Fibroblast of peridontal ligament (primary cell): Measurements from ENCODE around the gene TRPT1.
A peak's percentile ranks its signal among the peaks of the same experiment; 100 is the strongest.

Experiments
- DNase-seq: peaks from one replicate; pipeline ENCODE4 v3.0.0-alpha.2; 2010; ENCODE audit errors: extremely low read depth

Gene TRPT1

GRCh38 chr11:64230171-64230984 lies 4.4 kb upstream of the TRPT1 start, which contains the start of gene DNAJC4:
DNAJC4 (plus strand) TSS chr11:64230548; CDS start chr11:64230855, 307 bp downstream.
- DNase-seq: peak; percentile 71

GRCh38 chr11:64229744-64230170 lies 3.8 kb upstream of the TRPT1 start:
- DNase-seq: no peak

GRCh38 chr11:64229090-64229743 lies 3.2 kb upstream of the TRPT1 start:
- DNase-seq: no peak

- no peak for DNase-seq
These were observed 1.5 kb upstream of the TRPT1 start for GRCh38 chr11:64227405-64227956.

- DNase-seq: no peak
These were observed 593 bp upstream of the TRPT1 start for GRCh38 chr11:64226507-64227051.

- no peak for DNase-seq
These were observed 937 bp downstream of the TRPT1 start for GRCh38 chr11:64224891-64225607.

- DNase-seq: no peak
These were observed 1.7 kb downstream of the TRPT1 start for GRCh38 chr11:64224151-64224890.

GRCh38 chr11:64223001-64223651 lies 2.9 kb downstream of the TRPT1 start:
- no peak for DNase-seq

GRCh38 chr11:64222651-64223000 lies 3.4 kb downstream of the TRPT1 start:
- DNase-seq: no peak

GRCh38 chr11:64220798-64221197 lies 5.2 kb downstream of the TRPT1 start:
- DNase-seq: no peak

GRCh38 chr11:64220271-64220670 lies 5.7 kb downstream of the TRPT1 start:
- no peak for DNase-seq

- no peak for DNase-seq
These were observed 6.2 kb downstream of the TRPT1 start for GRCh38 chr11:64219755-64220154.

- DNase-seq: no peak
These were observed 6.7 kb downstream of the TRPT1 start for GRCh38 chr11:64219354-64219684.

GRCh38 chr11:64218628-64219353 lies 7.2 kb downstream of the TRPT1 start:
- no peak for DNase-seq

- DNase-seq: no peak
These were observed 9.1 kb downstream of the TRPT1 start for GRCh38 chr11:64216879-64217278.

GRCh38 chr11:64211181-64211872 lies 14.7 kb downstream of the TRPT1 start:
- DNase-seq: no peak

- no peak for DNase-seq
These were observed 15.5 kb downstream of the TRPT1 start for GRCh38 chr11:64210301-64211020.

GRCh38 chr11:64209563-64209843 lies 16.5 kb downstream of the TRPT1 start:
- no peak for DNase-seq
